Omental fat pad (tissue), 4 donors: Measurements from ENCODE around the gene FAM118A. TPM values are rescaled to one million over a fixed set of nuclear protein-coding genes. Genes with fewer than 3 reads are reported as not detected.
"Not testable (repeated sequence)": the region's sequence is repeated elsewhere in the genome, so short reads cannot be mapped to it uniquely, and the experiment has no call there.

ENCODE experiments used
- ATAC-seq: fragments of 150-250 bp; one replicate; pipeline ENCODE4 v1.9.1; 2016; ENCODE audit warnings: mild to moderate bottlenecking, moderate library complexity; ENCODE audit not compliant: low FRiP score
- DNase-seq: peaks from one replicate; pipeline ENCODE4 v3.0.0-alpha.2; 2019; ENCODE audit warnings: low spot score
- total RNA-seq, 4 donors: library from RNA; depleted of rRNA; stranded (reverse); fragments of >200 nt; gene quantifications; one replicate each; pipeline ENCODE4 v1.1.0, GENCODE V29; 2016
- TF ChIP-seq, protein P1 (sequence below), 3 donors: fragments of 450-650 bp; IDR thresholded peaks; one replicate each; pipeline ENCODE4 v1.5.1; 2016 to 2017; ENCODE audit warnings: antibody characterized with exemption in 3 of 3, mild to moderate bottlenecking in 3 of 3, moderate library complexity in 2 of 3

The FAM118A gene
- total RNA-seq, 4 donors from 2014 or later = 16.9 to 59.0 (median 33.7) TPM

DNA sequence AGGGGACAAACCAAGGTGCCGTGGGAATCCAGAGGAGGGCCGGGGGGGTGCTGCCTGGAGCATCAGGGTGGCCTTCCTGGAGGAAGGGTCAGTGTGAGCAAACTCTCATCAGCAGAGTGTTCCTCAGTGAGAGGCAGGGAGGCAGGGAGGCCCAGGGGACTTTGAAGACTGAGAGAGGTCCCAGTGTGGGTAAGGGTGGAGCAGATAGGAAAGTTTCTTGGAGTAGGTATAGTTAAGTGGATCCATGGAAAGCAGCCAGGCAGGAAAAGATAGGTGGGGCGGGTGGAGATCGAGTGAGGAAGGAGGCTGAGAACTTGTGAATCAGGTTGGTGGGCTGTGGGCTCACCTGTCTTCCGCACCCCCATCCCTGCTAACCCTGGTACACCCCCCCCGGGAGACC, 15.7 kb upstream of the FAM118A start:
- ATAC-seq = no peak
- no peak for DNase-seq

GRCh38 chr22:45295004-45295403, 14.7 kb upstream of the FAM118A start:
- not testable (repeated sequence) for ATAC-seq, DNase-seq

More for the DNA sequence above, 15.7 kb upstream of the FAM118A start:
- TF ChIP-seq, protein P1, sequence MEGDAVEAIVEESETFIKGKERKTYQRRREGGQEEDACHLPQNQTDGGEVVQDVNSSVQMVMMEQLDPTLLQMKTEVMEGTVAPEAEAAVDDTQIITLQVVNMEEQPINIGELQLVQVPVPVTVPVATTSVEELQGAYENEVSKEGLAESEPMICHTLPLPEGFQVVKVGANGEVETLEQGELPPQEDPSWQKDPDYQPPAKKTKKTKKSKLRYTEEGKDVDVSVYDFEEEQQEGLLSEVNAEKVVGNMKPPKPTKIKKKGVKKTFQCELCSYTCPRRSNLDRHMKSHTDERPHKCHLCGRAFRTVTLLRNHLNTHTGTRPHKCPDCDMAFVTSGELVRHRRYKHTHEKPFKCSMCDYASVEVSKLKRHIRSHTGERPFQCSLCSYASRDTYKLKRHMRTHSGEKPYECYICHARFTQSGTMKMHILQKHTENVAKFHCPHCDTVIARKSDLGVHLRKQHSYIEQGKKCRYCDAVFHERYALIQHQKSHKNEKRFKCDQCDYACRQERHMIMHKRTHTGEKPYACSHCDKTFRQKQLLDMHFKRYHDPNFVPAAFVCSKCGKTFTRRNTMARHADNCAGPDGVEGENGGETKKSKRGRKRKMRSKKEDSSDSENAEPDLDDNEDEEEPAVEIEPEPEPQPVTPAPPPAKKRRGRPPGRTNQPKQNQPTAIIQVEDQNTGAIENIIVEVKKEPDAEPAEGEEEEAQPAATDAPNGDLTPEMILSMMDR (IDR thresholded peaks at IDR 0.05) = no peak

DNA sequence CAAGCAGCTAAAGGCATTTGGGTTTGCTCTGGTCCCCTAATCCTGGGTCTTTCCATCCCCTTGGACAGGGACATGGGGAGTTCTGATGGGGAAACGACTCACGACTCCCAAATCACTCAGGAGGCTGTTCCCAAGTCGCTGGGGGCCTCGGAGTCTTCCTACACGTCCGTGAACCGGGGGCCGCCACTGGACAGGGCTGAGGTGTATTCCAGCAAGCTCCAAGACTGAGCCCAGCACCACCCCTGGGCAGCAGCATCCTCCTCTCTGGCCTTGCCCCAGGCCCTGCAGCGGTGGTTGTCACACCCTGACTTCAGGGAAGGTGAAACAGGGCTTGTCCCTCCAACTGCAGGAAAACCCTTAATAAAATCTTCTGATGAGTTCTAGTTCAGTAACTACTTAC, 14.2 kb upstream of the FAM118A start:
- TF ChIP-seq, protein P1 (IDR thresholded peaks at IDR 0.05) = no peak
- DNase-seq = no peak
- ATAC-seq = no peak

DNA sequence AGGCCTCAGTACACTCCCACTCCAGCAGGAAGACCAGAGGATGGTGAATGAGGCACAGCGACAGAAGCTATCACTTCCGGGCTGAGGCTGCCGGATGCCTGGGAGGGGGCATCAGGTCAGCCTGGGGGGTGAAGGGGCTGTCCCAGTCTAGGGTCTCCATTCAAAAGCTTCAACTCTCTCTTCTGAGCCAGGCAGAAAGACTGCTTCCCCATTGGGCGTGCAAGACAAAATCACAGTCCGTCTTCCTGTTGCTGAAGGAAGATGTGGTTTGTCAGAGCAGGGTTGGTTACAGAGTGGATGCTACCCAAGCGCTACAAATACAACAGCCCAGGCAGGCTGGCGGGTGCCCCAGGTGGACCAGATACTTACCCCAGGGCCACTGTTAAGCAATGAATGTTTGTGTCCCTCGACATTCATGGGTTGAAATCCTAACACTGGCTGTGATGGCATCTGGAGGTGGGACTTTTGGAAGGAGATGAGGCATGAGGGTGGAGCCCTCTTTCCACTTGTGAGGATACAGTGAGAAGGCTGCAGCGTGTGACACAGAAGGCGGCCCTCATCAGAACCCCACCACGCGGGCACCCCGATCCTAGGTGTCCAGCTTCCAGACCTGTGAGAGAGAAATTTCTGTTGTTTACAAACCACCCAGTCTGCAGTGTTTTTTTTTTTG, 13.0 kb upstream of the FAM118A start:
- TF ChIP-seq, protein P1 (IDR thresholded peaks at IDR 0.05) = no peak
- DNase-seq (no peak), ATAC-seq (no peak)

DNA sequence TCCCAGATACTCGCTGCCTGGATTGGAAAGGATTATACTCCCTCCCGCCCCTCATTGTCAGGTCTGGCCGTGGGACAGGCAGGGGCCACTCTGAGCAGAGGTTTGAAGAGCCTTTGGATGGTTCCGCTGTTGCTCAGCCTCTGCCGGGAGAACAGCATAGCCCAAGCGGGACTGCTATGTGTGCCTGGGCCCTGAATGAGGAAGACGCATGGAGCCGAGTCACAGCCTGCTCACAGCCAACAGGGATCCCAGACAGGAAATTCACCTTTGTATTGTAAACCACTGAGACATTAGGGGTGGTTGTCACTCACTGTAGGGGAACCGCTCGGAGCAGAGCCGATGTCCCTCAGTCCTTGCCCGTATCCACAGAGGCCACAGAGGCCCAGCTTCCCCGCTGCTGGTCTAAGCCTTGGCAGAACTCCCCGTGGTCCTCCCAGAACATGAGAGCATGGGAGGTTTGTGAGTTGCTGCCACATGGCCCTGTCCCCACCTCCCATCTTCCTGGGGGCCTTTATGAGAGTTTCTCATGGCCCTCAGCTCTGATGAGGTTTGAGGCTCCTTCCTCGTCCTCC, 10.7 kb upstream of the FAM118A start:
- DNase-seq (no peak), ATAC-seq (no peak)
- TF ChIP-seq, protein P1 (IDR thresholded peaks at IDR 0.05) = no peak

- TF ChIP-seq, protein P1 (IDR thresholded peaks at IDR 0.05) = no peak
- ATAC-seq (no peak), DNase-seq (no peak)
Measured at GRCh38 chr22:45302751-45303150, 7.0 kb upstream of the FAM118A start.

DNA sequence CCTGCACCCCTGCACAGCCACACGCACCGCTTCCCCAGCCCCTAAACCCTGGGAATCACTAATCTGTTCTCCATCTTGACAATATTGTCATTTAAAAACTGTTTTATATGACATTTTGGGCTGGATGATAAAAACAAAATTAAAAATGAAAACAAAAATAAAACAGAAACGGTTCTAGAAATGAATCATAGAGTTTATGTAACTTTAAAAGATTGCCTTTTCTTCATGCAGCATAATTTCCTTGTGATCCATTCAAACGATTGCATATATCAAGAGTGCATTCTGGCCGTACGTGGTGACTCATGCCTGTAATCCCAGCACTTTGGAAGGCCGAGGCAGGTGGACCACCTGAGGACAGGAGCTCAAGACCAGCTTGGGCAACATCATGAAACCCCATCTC, 6.6 kb upstream of the FAM118A start:
- ATAC-seq (no peak), DNase-seq (no peak)
- TF ChIP-seq, protein P1 (IDR thresholded peaks at IDR 0.05) = no peak
